GM06990 (cell line): ENCODE measurements around the gene PECR.

Source experiments
- DNase-seq: peaks from one replicate; pipeline ENCODE4 v3.0.0-alpha.2; 2011; ENCODE audit not compliant: insufficient read length; ENCODE audit errors: extremely low read depth
- H3K27me3 ChIP-seq: replicated peaks from 2 replicates; pipeline ENCODE4 v1.6.0; 2011; ENCODE audit warnings: low read length; ENCODE audit not compliant: control insufficient read depth, insufficient read depth
- H3K36me3 ChIP-seq: 2 replicates; pipeline ENCODE4 v1.5.1; 2011; ENCODE audit warnings: low read length; ENCODE audit not compliant: control insufficient read depth, insufficient read depth
- H3K4me3 ChIP-seq: replicated peaks from 2 replicates; pipeline ENCODE4 v1.5.1; 2011; ENCODE audit warnings: low read depth, mild to moderate bottlenecking, control low read depth, low read length
- CTCF ChIP-seq: IDR thresholded peaks from 2 replicates; pipeline ENCODE4 v1.5.1; 2011; ENCODE audit warnings: low read length, control low read depth, mild to moderate bottlenecking, inconsistent platforms; ENCODE audit not compliant: insufficient read depth, poor library complexity, severe bottlenecking

The PECR gene

DNA sequence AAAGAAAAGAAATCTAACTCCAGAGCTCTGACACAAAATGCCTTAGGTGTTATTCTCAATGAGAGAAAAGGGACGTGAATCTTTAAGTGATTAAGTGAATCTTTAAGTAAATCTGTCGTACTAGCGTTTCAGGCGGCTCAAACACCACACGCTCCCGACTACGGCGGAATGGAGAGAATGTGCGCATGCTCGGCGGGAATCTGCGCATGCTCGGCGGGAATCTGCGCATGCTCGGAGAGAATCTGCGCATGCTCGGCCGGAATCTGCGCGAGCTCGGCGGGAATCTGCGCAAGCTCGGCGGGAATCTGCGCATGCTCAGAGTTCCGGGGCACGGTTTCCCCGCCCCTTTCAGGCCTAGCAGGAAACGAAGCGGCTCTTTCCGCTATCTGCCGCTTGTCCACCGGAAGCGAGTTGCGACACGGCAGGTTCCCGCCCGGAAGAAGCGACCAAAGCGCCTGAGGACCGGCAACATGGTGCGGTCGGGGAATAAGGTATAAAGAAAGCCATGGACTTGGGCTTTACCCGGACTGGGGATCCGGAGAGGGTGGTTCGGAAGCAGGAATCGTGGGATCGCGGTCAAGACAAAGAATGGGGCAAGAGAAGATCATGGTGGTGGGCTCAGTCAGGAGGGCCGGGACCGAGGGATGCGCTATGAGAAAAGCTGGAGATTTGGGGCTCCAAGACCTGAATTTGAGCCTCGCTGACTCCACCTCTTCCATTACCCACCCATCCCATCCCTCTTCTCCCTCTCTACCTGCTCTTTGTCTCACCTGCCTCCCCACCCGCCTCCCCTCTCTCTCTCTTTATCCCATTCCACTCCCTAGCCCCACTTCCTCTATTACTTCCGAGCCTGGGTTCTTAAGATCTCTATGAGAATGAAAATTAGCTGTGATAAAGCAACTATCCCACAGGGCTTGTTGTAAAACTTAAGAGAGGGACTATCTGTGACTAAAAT, 27.6 kb upstream of the PECR start, which contains the start of gene XRCC5:
TSS of gene XRCC5 (plus strand) at position 382 of the 955 bp plus-strand sequence. CDS start at position 471, 89 bp downstream.
- DNase-seq: peak; percentile 98
- no peak for TF ChIP-seq CTCF

DNA sequence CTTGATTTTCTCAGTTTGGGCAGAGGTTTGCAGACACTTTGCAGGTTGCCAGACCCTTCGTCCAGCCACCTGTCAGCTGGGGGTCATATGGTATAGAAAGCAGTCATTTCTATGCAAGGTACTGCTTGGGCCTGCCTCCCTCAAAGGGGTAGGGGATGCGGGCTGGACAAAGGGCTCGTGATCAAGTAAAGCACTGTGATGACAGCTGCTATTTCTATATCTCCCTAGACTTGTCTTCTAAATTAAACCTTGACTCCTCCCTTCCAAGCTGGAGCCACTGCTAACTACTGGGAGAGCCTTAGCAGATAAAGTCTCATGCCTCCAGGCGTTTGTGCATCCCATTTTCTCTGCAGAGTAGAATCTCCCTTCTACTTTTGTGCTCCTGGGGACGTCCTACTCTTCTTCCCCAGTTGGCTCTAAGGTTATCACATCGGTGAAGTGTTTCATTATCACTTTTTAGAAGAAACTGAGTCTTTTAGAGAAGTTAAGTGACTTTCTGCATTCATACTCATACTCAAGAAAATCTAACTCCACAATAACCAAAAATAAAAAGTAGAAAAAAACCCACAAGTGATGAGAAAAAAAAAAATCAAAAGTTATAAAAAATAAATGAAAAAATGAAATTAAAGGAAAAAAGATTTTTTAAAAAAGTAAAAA, 26.8 kb upstream of the PECR start:
- TF ChIP-seq CTCF: no peak
- H3K27me3 ChIP-seq: no peaks in the 10 kb centered on the region
- no peak for DNase-seq
- H3K4me3 ChIP-seq: peak overlapping the region; percentile 53
- H3K36me3 ChIP-seq: peaks cover 5% of the 10 kb centered on the region

More for the DNA sequence above, 27.6 kb upstream of the PECR start, which contains the start of gene XRCC5:
- H3K27me3 ChIP-seq: no peaks in the 10 kb centered on the region
- H3K36me3 ChIP-seq: peaks cover 7% of the 10 kb centered on the region
- H3K4me3 ChIP-seq: peak within 1 kb of the TSS; percentile 99

- Histone ChIP-seq H3K36me3 (peaks cover 5% of the 10 kb centered on the region), H3K4me3 (no peak overlapping the region), H3K27me3 (no peaks in the 10 kb centered on the region)
- DNase-seq: no peak
- no peak for TF ChIP-seq CTCF
Measured at GRCh38 chr2:216107760-216108159, 26.2 kb upstream of the PECR start.

- H3K27me3 ChIP-seq: no peaks in the 10 kb centered on the region
- TF ChIP-seq CTCF: no peak
- no peak for DNase-seq
- peaks cover 4% of the 10 kb centered on the region for H3K36me3 ChIP-seq
- H3K4me3 ChIP-seq: no peak overlapping the region
Measured at GRCh38 chr2:216107320-216107719, 25.7 kb upstream of the PECR start.

DNA sequence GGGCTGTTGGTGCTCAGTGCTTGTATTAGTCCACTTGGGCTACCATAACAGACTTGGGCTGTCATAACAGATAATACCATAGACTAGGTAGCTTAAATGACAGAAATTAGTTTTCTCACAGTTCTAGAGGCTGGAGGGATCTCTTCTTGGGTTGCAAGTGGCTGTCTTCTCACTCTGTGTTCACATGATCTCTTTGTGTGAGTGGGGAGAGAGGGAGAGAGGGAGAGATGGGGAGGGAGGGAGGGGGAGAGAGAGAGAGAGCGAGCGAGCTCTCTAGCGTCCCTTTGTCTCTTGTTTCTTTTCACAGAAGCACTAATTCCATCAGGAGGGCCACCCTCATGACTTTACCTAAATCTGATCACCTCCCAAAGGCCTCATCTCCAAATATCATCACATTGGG, 23.1 kb upstream of the PECR start:
- DNase-seq: no peak
- no peak for TF ChIP-seq CTCF
- no peaks in the 10 kb centered on the region for H3K36me3 ChIP-seq
- H3K4me3 ChIP-seq: no peak overlapping the region
- H3K27me3 ChIP-seq: no peaks in the 10 kb centered on the region
